DMS153 treated with DMSO at 0.1 percent for 48 hours (cell line): ENCODE measurements around the gene BAG3.
"Not testable (repeated sequence)": the region's sequence is repeated elsewhere in the genome, so short reads cannot be mapped to it uniquely, and the experiment has no call there.

Experiments used
- DNase-seq: peaks from one replicate; lab custom pipeline; 2025; ENCODE audit not compliant: unreplicated experiment; lab: John Stamatoyannopoulos, UW

Gene BAG3

GRCh38 chr10:119689016-119689580 is 37.9 kb downstream of the BAG3 start:
- DNase-seq, result no peak

GRCh38 chr10:119691726-119692125 is 40.5 kb downstream of the BAG3 start:
- DNase-seq, result no peak

- no peak for DNase-seq
These were observed 42.2 kb downstream of the BAG3 start for GRCh38 chr10:119693262-119693957.

- no peak for DNase-seq
These were observed 43.4 kb downstream of the BAG3 start for GRCh38 chr10:119694608-119695007.

- no peak for DNase-seq
These were observed 49.3 kb downstream of the BAG3 start for GRCh38 chr10:119700321-119700954.

- no peak for DNase-seq
These were observed 50.7 kb downstream of the BAG3 start for GRCh38 chr10:119701861-119702260.

GRCh38 chr10:119702583-119702982 is 51.4 kb downstream of the BAG3 start:
- DNase-seq, result no peak

- DNase-seq, result no peak
These were observed 52.8 kb downstream of the BAG3 start for GRCh38 chr10:119703903-119704508.

GRCh38 chr10:119705434-119705831 is 54.3 kb downstream of the BAG3 start:
- DNase-seq, result no peak

GRCh38 chr10:119706521-119707278 is 55.5 kb downstream of the BAG3 start:
- DNase-seq, result no peak

GRCh38 chr10:119707331-119707730 is 56.2 kb downstream of the BAG3 start:
- not testable (repeated sequence) for DNase-seq

GRCh38 chr10:119710935-119711334 is 59.8 kb downstream of the BAG3 start:
- DNase-seq, result not testable (repeated sequence)

GRCh38 chr10:119713744-119714483 is 62.7 kb downstream of the BAG3 start:
- no peak for DNase-seq

GRCh38 chr10:119714484-119714816 is 63.3 kb downstream of the BAG3 start:
- DNase-seq, result no peak

- DNase-seq, result no peak
These were observed 64.7 kb downstream of the BAG3 start for GRCh38 chr10:119715628-119716505.

- DNase-seq, result no peak
These were observed 72.0 kb downstream of the BAG3 start for GRCh38 chr10:119723161-119723560.

- no peak for DNase-seq
These were observed 72.4 kb downstream of the BAG3 start for GRCh38 chr10:119723624-119724023.

GRCh38 chr10:119724593-119725516 is 73.7 kb downstream of the BAG3 start:
- peak; percentile 48 for DNase-seq

- no peak for DNase-seq
These were observed 74.3 kb downstream of the BAG3 start for GRCh38 chr10:119725517-119725827.
